ENCODE data around the gene CFAP99. TPM values are rescaled to one million over a fixed set of nuclear protein-coding genes. Genes with fewer than 3 reads are reported as not detected.

Gene CFAP99
- total RNA-seq, 1 experiment from 2014 or later: 0.16 TPM

GRCh38 chr4:2390784-2391421 lies 27.9 kb upstream of the CFAP99 start:
- BruUV-seq (replicated peaks): no TSS peak
- no peak for DNase-seq (ENCODE audit: unreplicated experiment)
- Mint-ChIP-seq H3K27me3 (ENCODE audit: insufficient read depth, unreplicated experiment) (no peaks in the 10 kb centered on the region), H3K36me3 (ENCODE audit: insufficient read depth, unreplicated experiment) (no peaks in the 10 kb centered on the region), H3K9me3 (ENCODE audit: unreplicated experiment) (no peaks in the 10 kb centered on the region), H3K27ac (ENCODE audit: low read depth, unreplicated experiment) (no peak overlapping the region), H3K4me3 (ENCODE audit: unreplicated experiment) (no peak overlapping the region), H3K4me1 (ENCODE audit: insufficient read depth, unreplicated experiment) (peaks cover 9% of the 10 kb centered on the region)
- ChIA-PET POLR2A (interaction anchor here (0.7 kb wide), 1 partner anchor 15 kb away, joined by 3 read pairs; no protein-coding TSS in a partner anchor), CTCF (no interaction called here)
- TF ChIP-seq CTCF (IDR thresholded peaks at IDR 0.05; ENCODE audit: unreplicated experiment): no peak
- intact Hi-C loops (cut with micrococcal nuclease): no loop called here

GRCh38 chr4:2393353-2394270 lies 25.1 kb upstream of the CFAP99 start:
- no peak for DNase-seq (ENCODE audit: unreplicated experiment)
- H3K4me3 Mint-ChIP-seq (ENCODE audit: unreplicated experiment): no peak overlapping the region
- ChIA-PET POLR2A (interaction anchor here (1.1 kb wide), 1 partner anchor 19 kb away, joined by 3 read pairs; no protein-coding TSS in a partner anchor), CTCF (interaction anchor here (1.0 to 1.9 kb wide), 2 partner anchors 9 to 17 kb away, joined by 3 to 7 read pairs; no protein-coding TSS in a partner anchor)
- no peaks in the 10 kb centered on the region for H3K9me3 Mint-ChIP-seq (ENCODE audit: unreplicated experiment)
- peaks cover 9% of the 10 kb centered on the region for H3K4me1 Mint-ChIP-seq (ENCODE audit: insufficient read depth, unreplicated experiment)
- intact Hi-C loops (cut with micrococcal nuclease): no loop called here
- no peaks in the 10 kb centered on the region for H3K36me3 Mint-ChIP-seq (ENCODE audit: insufficient read depth, unreplicated experiment)
- H3K27me3 Mint-ChIP-seq (ENCODE audit: insufficient read depth, unreplicated experiment): peaks cover 8% of the 10 kb centered on the region
- no peak overlapping the region for H3K27ac Mint-ChIP-seq (ENCODE audit: low read depth, unreplicated experiment)
- BruUV-seq (replicated peaks): no TSS peak
- no peak for TF ChIP-seq CTCF (IDR thresholded peaks at IDR 0.05; ENCODE audit: unreplicated experiment)

GRCh38 chr4:2394528-2394927 lies 24.2 kb upstream of the CFAP99 start:
- Mint-ChIP-seq H3K9me3 (ENCODE audit: unreplicated experiment) (no peaks in the 10 kb centered on the region), H3K36me3 (ENCODE audit: insufficient read depth, unreplicated experiment) (no peaks in the 10 kb centered on the region), H3K27ac (ENCODE audit: low read depth, unreplicated experiment) (no peak overlapping the region), H3K4me1 (ENCODE audit: insufficient read depth, unreplicated experiment) (peaks cover 9% of the 10 kb centered on the region), H3K27me3 (ENCODE audit: insufficient read depth, unreplicated experiment) (peaks cover 13% of the 10 kb centered on the region), H3K4me3 (ENCODE audit: unreplicated experiment) (no peak overlapping the region)
- ChIA-PET POLR2A (no interaction called here), CTCF (no interaction called here)
- no peak for DNase-seq (ENCODE audit: unreplicated experiment)
- no TSS peak for BruUV-seq (replicated peaks)
- intact Hi-C loops (cut with micrococcal nuclease): no loop called here
- TF ChIP-seq CTCF (IDR thresholded peaks at IDR 0.05; ENCODE audit: unreplicated experiment): no peak

- no peak for TF ChIP-seq CTCF (IDR thresholded peaks at IDR 0.05; ENCODE audit: unreplicated experiment)
- peak; percentile 27 for DNase-seq (ENCODE audit: unreplicated experiment)
- BruUV-seq (replicated peaks): no TSS peak
- H3K36me3 Mint-ChIP-seq (ENCODE audit: insufficient read depth, unreplicated experiment): no peaks in the 10 kb centered on the region
- CTCF ChIA-PET: no interaction called here
- POLR2A ChIA-PET: no interaction called here
- H3K4me3 Mint-ChIP-seq (ENCODE audit: unreplicated experiment): no peak overlapping the region
- H3K4me1 Mint-ChIP-seq (ENCODE audit: insufficient read depth, unreplicated experiment): peaks cover 9% of the 10 kb centered on the region
- intact Hi-C loops (cut with micrococcal nuclease): no loop called here
- H3K27ac Mint-ChIP-seq (ENCODE audit: low read depth, unreplicated experiment): no peak overlapping the region
- no peaks in the 10 kb centered on the region for H3K9me3 Mint-ChIP-seq (ENCODE audit: unreplicated experiment)
- H3K27me3 Mint-ChIP-seq (ENCODE audit: insufficient read depth, unreplicated experiment): peaks cover 13% of the 10 kb centered on the region
Measured at GRCh38 chr4:2395038-2395437, 23.7 kb upstream of the CFAP99 start.

All from MCF 10A (cell line).